Measurements from ENCODE around the gene TUBA1B. TPM values are rescaled to one million over a fixed set of nuclear protein-coding genes. Genes with fewer than 3 reads are reported as not detected.

The TUBA1B gene
- total RNA-seq, 3 donors from 2014 or later, result 329 to 646 (median 567) TPM

- intact Hi-C loops (cut with DNase I; ENCODE audit: low total_unique reads), result no loop called here
- no peaks in the 10 kb centered on the region for H3K4me1 ChIP-seq
- no peak for DNase-seq (ENCODE audit: low spot score in 2 of 2)
- no peaks in the 10 kb centered on the region for H3K9me3 ChIP-seq
- no peak overlapping the region for H3K27ac ChIP-seq
- no peaks in the 10 kb centered on the region for H3K36me3 ChIP-seq
- TF ChIP-seq POLR2AphosphoS5 (IDR thresholded peaks at IDR 0.05) (no peak), POLR2A (IDR thresholded peaks at IDR 0.05) (no peak), CTCF (IDR thresholded peaks at IDR 0.05) (no peak)
- no peaks in the 10 kb centered on the region for H3K27me3 ChIP-seq
- H3K4me3 ChIP-seq, result no peak overlapping the region
Observed at GRCh38 chr12:49161092-49161795, 30.0 kb upstream of the TUBA1B start.

GRCh38 chr12:49160399-49160798 is 29.2 kb upstream of the TUBA1B start:
- no peaks in the 10 kb centered on the region for H3K36me3 ChIP-seq
- no peak for TF ChIP-seq POLR2A (IDR thresholded peaks at IDR 0.05)
- no peak for TF ChIP-seq CTCF (IDR thresholded peaks at IDR 0.05)
- no peak for TF ChIP-seq POLR2AphosphoS5 (IDR thresholded peaks at IDR 0.05)
- intact Hi-C loops (cut with DNase I; ENCODE audit: low total_unique reads), result no loop called here
- no peak overlapping the region for H3K4me3 ChIP-seq
- H3K27ac ChIP-seq, result no peak overlapping the region
- no peaks in the 10 kb centered on the region for H3K9me3 ChIP-seq
- no peaks in the 10 kb centered on the region for H3K27me3 ChIP-seq
- no peak for DNase-seq (ENCODE audit: low spot score in 2 of 2)
- no peaks in the 10 kb centered on the region for H3K4me1 ChIP-seq

DNA sequence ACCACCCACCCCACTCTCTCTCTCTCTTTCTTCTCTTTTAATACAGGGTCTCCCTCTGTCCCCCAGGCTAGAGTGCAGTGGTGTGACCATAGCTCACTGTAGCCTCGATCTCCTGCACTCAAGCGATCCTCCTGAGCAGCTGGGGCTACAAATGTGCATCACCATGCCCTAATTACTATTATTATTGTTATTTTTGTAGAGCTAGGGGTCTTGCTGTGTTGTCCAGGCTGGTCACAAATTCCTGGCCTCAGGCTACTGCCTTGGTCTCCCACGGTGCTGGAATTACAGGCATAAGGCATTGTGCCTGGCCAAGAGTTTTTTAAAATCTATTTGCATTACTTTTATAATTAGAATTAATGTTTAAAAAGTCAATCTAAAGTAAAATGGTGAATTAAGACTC is 23.0 kb upstream of the TUBA1B start:
- Histone ChIP-seq H3K4me3 (no peak overlapping the region), H3K4me1 (no peaks in the 10 kb centered on the region), H3K9me3 (no peaks in the 10 kb centered on the region), H3K27ac (no peak overlapping the region), H3K27me3 (no peaks in the 10 kb centered on the region), H3K36me3 (no peaks in the 10 kb centered on the region)
- intact Hi-C loops (cut with DNase I; ENCODE audit: low total_unique reads), result no loop called here
- TF ChIP-seq POLR2A (IDR thresholded peaks at IDR 0.05) (no peak), POLR2AphosphoS5 (IDR thresholded peaks at IDR 0.05) (no peak), CTCF (IDR thresholded peaks at IDR 0.05) (no peak)
- DNase-seq (ENCODE audit: low spot score in 2 of 2), result no peak

DNA sequence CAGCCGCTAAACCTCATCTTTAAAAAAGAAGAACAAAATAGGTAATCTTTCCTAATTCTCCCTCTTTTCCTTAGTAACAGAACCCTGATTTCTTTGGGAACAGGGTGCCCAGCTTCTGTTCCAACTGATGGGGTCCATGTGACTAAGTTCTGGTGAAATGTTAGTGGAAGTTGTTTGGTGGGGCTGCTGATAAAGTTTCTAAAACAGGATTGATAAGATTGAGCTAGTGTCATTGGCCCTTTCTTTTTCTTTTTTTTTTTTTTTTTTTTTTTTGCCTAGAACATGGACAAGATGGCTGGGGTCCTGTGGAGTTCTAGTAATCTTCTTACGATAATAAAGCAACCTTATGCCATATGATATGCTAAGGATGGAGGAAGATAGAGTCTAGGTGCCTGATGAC is 16.2 kb upstream of the TUBA1B start:
- DNase-seq (ENCODE audit: low spot score in 2 of 2), result no peak
- no peaks in the 10 kb centered on the region for H3K36me3 ChIP-seq
- H3K4me1 ChIP-seq, result no peaks in the 10 kb centered on the region
- no peaks in the 10 kb centered on the region for H3K9me3 ChIP-seq
- no peak overlapping the region for H3K27ac ChIP-seq
- no peak for TF ChIP-seq CTCF (IDR thresholded peaks at IDR 0.05)
- no peak for TF ChIP-seq POLR2AphosphoS5 (IDR thresholded peaks at IDR 0.05)
- no peak for TF ChIP-seq POLR2A (IDR thresholded peaks at IDR 0.05)
- intact Hi-C loops (cut with DNase I; ENCODE audit: low total_unique reads), result no loop called here
- H3K4me3 ChIP-seq, result no peak overlapping the region
- H3K27me3 ChIP-seq, result no peaks in the 10 kb centered on the region

- TF ChIP-seq POLR2A (IDR thresholded peaks at IDR 0.05) (no peak), POLR2AphosphoS5 (IDR thresholded peaks at IDR 0.05) (no peak), CTCF (IDR thresholded peaks at IDR 0.05) (no peak)
- DNase-seq (ENCODE audit: low spot score in 2 of 2), result no peak
- Histone ChIP-seq H3K4me1 (no peaks in the 10 kb centered on the region), H3K4me3 (no peak overlapping the region), H3K27ac (no peak overlapping the region), H3K9me3 (no peaks in the 10 kb centered on the region), H3K27me3 (no peaks in the 10 kb centered on the region), H3K36me3 (no peaks in the 10 kb centered on the region)
- intact Hi-C loops (cut with DNase I; ENCODE audit: low total_unique reads), result no loop called here
Observed at GRCh38 chr12:49146406-49146805, 15.2 kb upstream of the TUBA1B start.

Measured in breast epithelium (tissue), 4 donors.